Activated CD4-positive, alpha-beta T cell treated with anti-CD3 and anti-CD28 coated beads, Interleukin-2, amount 50 U/mL, for 1 hour (primary cell): ENCODE measurements around the gene GC.
"Not testable (repeated sequence)": the region's sequence is repeated elsewhere in the genome, so short reads cannot be mapped to it uniquely, and the experiment has no call there.

ENCODE experiments used
- DNase-seq: peaks from one replicate; pipeline ENCODE4 v3.0.0-alpha.2; 2020

Gene GC, protein sequence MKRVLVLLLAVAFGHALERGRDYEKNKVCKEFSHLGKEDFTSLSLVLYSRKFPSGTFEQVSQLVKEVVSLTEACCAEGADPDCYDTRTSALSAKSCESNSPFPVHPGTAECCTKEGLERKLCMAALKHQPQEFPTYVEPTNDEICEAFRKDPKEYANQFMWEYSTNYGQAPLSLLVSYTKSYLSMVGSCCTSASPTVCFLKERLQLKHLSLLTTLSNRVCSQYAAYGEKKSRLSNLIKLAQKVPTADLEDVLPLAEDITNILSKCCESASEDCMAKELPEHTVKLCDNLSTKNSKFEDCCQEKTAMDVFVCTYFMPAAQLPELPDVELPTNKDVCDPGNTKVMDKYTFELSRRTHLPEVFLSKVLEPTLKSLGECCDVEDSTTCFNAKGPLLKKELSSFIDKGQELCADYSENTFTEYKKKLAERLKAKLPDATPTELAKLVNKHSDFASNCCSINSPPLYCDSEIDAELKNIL

DNA sequence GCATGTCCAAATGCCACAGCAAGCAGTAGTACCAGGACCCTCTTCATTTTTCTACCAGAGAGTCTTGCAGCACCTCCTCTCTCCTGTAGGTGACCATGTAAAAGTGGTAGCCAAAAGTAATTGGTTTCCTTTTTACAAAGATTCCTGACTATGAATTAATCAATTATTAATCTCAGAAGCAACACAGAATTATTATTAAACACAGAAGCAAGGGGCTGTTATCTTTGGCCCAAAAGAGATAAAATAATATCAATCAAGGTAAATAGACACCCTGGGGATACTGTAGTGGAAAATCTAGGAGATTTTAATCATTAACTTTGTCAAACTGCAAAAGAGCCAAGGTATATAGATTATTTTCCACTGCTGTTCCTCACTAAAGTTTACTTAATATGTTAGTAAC lies at the start of gene GC:
Gene GC (minus strand): TSS at position 108 of the 400 bp plus-strand sequence. CDS start 61 bp downstream, at position 47.
- DNase-seq = no peak

DNA sequence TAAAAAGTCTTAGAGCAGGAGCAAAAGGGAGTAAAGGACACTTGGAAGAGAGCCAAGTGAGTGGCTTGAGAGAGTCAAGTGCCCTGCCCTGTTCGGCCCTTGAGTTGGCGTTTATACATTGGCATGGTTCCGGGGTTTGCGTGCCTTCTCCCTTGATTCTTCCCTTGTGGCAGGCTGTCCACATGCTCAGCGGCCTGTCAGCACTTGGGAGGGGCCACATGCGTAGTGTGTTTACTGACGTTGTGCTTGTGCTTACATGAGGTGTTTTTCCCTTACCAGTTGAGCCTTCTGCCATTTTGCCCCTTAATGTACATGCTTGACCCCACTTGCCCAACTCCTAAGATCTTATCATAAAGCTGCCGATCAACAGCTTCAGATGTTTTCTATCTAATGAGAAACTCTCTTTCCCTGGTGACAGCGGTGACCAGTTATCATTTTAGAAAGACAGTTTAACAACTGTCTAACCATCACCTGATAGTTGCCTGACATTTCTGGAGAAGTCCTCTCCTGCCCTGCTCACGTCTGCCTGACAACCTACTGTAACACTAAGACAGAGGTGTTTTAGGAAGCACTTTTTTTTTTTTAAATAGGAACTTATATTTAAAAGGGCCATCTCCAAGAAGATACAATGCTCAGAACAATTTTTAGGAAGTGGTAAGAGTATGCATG lies 49.5 kb upstream of the GC start:
- DNase-seq = no peak

DNA sequence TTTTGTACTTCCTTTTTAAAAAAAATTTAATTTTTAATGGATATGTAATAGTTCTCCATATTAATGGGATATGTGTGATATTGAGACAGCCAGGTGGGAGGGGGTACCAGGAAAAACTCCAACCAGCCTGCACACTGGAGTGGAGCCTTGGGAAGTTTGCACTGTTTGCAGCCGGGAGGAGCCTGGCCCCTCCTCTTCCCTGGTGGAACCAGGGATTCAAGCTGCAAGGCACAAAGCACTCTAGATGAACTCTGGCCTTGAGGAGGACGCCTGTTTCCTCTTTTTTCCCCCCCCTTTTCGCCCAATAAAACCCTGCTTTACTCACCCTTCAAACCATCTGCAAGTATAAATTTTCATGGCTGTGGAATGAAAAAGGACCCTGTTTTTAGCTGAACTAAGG lies 48.2 kb upstream of the GC start:
- no peak for DNase-seq

DNA sequence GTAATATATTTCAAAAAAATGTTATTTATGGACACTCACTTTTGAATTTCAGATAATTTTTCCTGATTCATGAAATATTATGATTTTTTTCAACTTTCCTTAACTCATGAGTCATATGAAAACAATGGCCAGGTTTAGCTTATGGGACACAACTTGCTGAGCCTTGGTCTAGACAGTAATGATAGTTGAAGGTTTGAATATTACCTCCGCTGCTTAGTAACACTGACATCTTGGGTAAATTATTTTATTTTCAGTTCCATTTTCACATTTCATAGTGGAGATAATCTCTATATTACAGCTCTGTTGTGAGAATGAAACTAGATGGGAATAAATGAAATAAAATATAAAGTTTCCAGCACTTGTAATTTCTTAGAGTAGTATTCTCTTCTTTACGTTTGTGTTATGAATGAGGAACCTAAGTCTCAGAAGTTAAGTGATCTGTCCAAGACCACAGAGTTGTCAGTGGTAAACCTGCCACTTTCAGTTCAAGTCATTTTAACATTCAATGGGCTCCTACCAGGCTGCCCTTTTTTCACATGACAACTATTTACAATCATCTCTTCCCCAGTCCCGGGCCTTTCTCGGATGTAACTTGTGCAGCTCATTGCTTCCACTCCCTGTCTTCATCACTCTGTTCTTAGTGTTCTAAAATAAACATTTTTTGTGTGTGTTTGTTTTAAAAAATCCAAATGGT lies 46.8 kb upstream of the GC start:
- no peak for DNase-seq

DNA sequence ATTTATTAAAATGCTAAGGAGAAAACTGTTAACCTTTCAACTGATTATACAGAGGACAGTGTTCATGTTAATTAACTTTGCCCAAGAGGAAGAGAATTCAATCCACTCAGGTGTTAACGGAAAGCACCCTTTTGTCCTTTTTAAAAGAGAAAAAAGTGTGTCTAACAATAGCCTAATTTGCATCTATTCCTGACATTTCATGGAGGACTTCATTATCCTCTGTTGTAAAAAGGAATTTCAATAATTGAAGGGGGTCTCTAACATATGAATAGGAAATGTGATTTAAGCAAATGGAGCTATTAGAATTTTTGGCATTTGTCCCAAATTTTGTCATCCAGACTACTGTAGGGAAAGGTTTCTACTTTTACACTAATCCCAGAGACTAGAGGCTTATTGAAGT lies 44.6 kb upstream of the GC start:
- DNase-seq = no peak

DNA sequence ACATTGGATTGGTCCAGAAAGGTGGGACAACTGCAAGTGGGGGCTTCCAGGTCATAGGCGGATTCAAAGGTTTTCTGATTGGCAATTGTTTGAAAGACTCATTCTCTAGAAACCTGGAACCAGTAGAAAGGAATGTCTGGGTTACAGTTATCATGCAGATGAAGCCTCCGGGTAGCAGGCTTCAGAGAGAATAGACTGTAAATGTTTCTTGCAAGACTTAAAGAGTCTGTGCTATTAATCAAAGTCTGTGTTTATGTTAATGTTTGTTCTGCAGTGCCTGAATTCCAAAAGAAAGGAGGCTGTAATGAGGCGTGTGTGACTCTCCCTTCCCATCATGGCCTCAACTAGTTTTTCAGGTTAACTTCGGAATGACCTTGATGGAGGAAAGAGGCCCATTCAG lies 43.9 kb upstream of the GC start:
- no peak for DNase-seq

DNA sequence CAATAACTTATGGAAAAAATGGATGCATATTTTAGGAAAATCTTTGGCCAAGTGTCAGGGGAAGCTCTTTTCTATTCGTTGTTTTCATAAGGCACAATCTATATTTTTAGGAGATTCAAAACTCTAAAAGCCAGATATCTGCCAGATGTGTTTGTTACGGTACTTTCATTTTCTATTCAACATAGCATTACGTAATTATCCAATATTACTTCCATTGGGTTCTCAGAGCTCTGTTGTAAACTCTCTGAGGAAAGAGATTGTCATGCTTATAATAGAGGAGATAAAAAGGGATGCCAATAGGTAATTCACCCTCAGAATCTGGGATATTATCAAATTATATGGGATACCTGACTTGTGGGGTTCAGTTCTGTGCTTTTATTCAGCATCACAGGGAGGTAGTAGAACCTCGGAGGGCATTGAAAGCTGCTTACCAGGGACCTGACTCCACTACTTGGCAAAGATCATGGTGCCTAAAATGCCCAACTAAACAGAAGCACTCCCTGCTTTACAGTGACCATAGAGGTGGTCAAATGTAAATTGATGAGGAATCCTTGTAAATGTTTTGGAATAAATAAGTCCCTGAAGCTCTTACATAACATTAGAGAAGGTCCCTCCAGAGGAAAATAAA lies 32.9 kb upstream of the GC start:
- no peak for DNase-seq

DNA sequence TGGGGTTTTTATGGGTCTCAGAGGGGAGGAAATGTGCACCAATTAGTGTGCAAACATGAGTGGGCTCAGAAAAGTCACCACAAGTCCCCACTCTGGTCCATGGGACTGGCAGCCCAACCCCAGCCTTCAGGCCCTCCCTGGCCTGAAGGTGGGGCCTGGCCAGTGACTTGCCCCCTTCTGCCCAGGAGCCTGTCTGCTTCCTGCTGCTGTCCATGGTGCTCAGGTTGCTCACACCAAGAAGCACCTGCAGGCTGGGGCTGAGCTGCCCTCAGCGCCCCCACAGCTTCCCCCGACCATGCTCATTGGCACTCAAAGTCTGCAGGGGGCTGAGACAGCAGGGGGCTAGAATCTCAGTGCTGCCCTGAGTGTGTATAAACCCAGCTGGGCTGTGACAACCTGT lies 30.6 kb upstream of the GC start:
- no peak for DNase-seq

DNA sequence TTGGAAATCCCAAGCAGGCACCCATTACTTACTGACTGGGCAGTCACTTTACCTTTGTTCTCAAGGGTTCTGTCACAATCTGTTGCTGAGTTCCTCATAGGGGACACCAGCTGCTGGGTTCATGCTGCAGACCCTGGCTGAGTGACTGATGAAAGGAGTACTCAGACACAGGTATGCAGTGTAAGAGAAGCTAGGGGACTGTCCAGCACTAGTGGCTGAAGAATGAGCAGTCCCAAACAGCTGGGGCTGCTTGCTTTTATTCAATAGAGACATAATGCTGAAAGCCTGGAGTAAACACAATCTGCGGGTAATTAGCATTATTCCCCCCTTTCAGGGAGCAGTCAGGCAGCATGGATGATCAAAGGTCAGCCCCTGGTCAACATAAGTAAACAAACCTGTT lies 25.9 kb upstream of the GC start:
- DNase-seq = not testable (repeated sequence)

DNA sequence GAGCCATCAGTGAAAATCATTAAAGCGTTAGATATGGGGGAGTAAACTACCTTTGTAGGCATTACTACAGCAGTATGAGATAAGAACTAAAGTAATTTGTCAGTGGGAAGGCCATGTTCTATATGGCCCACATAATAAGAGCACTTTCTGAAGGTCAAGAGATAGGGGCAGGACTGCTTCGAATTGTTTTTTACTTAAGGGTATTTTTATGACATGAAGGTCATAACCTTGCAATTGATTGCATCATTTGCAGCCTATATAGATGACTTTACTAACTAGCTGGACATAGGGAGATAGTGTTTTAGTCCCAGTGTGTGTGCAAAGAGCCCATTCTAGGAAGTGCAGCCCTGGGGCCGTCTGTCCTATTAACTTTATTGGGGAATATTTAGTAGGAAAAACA lies 23.6 kb upstream of the GC start:
- DNase-seq = no peak

DNA sequence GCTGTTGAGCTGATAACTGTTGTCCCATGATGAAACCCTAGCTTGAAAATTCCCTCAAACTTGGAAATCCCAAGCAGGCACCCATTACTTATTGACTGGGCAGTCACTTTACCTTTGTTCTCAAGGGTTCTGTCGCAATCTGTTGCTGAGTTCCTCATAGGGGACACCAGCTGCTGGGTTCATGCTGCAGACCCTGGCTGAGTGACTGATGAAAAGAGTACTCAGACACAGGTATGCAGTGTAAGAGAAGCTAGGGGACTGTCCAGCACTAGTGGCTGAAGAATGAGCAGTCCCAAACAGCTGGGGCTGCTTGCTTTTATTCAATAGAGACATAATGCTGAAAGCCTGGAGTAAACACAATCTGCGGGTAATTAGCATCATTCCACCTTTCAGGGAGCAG lies 21.4 kb upstream of the GC start:
- DNase-seq = not testable (repeated sequence)

DNA sequence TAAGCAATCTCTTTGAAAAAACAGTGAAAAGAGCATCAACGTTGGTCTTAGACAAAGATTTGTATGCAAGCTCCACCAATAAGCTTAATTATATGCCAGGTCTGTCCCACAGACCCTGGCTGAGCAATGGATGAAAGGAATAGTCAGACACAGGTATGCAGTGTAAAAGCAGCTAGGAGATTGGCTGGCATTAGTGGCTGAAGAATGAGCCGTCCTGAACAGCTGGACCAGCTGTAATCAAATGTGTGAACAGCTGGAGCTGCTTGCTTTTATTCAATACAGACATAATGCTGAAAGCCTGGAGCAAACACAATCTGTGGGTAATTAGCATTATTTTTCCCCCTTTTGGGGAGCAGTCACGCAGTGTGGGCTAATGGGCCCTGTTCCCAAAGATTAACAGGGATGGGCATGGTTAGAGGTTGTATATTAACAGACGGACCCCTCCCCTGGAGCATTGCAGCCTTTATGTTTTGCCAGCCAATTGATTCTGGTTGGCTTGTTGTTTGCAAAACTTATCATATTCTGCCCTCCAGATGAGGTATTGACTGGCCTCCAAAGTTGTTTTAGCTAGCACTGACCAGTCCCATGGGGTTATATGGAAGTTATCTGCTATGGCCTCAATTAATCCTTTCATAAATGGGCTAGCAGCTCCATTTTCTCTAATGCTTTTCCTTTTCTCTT lies 20.3 kb upstream of the GC start:
- DNase-seq = not testable (repeated sequence)

DNA sequence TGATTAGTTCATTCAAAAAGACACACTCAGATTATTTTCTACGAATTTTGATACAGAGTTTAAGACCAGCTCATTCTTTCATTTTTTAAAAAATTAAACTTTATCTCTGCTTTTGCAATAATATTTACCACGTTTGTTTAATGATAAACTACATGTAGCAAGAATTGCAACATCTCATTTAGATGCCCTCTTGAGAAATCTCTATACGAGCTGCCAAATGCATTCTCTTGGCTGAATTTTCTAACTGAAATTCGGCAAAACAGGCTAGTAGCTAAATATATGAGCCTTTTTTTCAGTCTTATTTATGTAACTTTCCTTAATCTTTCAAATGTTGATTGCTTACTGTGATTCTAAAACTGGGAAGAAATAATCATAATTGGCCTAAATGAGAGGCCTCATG lies 2.1 kb upstream of the GC start:
- DNase-seq = no peak

DNA sequence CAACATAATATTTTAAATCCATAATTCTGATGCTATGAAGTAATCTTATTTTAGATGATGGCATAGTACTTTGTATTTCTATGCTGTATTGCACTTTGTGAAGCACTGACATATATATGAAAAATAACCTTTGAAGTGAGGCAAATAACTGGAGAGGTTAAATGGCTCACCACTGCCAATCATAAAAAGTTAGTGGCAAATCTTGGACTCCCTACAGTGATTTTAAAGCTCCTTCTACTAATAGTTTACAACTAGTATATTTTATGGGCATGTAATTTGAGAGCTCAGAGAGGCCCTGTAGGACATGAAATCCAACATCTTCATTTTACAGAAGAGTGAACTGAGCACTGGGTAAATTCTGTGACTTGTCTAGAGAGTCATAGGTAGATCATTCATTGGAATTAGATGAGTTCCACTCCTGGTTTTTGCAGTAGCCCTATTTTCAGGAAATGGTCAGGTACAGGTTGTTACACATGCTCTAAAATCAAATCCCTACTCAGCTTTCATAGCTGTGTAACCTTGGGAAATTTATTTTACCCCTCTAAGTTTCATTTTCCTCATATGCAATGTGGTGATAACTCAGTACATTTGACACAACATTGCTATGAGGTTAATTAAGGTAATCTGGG lies 804 bp upstream of the GC start:
- no peak for DNase-seq

DNA sequence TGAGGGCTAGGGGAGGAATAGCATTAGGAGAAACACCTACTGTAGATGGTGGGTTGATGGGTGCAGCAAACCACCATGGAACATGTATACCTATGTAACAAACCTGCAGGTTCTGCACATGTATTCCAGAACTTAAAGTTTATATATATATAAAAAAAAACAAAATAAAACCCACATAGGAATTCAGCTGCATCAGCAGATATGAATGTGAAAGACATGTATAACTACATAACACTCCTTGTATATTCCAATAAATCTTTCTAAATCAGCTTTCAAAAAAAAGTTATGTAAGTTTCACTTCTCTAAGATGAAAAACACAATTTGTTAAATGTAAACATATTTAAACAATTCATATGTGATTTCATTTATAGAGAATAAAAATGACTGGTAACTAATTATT lies 6.0 kb downstream of the GC start:
- no peak for DNase-seq

DNA sequence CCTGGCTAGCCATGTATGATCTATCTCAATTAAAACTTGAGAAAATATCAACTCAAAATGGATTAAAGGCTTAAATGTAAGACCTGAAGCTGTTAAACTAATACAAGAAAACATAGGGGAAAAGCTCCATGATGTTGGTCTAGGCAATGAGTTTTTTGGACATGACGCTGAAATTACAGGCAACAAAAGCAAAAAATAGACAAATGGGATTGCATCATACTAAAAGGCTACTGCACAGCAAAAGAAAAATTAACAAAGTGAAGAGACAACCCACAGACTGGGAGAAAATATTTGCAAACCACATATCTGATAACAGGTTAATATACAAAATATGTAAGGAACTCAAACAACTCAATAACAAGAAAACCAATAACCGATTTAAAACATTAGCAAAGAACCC lies 8.4 kb downstream of the GC start:
- DNase-seq = no peak

DNA sequence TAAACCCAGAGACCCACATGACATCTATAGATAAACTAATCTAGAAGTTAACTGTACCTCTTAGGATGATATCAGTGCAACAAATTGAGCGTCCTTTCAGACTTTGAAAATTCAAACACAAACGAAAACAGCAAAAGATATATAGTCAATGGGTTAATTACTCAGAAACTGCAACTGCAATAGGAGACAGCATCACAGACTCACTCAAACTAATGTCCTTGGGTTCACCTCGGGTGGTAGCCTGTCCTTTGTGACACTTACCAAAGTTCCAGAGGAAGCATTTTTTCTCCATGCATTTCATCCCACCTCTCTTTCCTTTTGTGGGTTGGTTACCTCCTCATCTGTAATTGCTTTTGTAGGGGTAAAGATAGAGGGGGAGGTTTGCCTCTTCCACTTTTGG lies 9.7 kb downstream of the GC start:
- DNase-seq = no peak

DNA sequence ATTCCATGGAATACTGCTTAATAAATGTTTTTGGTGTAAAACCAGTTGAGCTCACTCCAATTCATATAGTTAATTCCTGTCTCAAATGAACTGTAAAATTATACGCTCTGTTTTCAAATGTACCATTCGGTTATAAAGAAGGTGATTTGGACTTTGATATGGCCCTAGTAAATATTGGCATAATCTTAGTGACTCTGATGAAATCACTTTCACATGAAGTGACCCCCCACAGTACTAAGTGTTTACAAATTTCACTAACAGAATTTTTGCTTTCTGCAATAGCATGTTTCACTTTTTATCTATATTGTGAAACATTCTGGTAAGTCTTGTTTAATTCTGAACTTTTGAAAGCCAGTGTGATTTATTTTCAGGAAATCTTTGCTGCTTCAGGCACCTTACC lies 10.9 kb downstream of the GC start:
- DNase-seq = no peak

DNA sequence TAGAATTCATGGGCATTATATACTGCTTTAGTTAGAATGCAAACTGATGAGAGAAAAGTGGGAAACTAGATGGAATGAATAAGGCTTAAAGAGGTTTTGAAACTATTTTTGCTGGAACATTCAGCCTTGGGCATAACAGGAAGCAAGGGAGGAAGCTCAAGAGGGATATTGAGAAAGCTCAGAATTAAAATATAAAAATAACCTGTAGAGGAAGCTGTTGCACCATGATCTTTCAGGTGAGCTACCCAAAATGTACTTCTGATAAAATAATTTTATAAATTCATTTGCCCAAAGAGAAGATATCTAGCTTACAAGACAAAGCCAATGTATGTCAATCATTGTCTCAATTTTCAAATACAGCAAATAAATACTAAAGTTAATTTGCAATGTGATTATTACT lies 11.3 kb downstream of the GC start:
- DNase-seq = no peak

DNA sequence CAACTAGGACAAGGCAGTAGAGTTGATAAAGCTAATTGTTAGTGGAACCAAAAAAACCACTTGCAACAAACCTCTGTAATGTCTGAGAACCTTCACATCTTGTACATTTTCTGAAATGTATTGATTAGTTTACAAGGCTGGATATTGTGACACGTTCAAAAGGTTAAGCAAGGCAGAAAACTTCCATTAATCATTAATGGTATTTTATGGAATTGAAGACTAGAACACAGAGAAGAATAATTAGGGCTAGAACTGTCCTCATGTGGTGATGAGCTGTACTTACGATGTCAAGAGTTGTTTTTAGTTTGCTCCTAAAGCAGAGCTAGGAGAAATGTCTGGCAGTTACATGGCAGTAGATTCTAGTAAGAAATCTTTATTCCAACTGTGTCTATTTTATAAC lies 12.3 kb downstream of the GC start:
- DNase-seq = no peak

DNA sequence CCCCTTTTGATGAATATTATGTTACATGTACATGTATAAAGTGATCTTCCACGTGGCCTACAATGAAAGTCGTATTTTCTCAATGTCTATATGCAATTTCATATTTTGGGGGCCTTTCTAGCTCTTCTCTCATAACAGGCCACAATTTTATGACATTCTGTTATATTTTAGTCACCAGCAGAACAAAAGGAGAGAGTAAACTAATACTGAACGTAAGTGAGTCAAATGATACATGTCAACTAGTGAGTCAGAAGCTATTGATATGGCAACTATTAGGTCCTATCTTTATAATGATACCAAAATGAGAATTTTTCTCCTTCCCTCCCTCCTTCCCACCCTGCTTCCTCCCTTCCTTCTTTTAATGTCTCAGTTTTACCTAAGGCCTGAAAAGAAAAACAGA lies 14.4 kb downstream of the GC start:
- DNase-seq = no peak

DNA sequence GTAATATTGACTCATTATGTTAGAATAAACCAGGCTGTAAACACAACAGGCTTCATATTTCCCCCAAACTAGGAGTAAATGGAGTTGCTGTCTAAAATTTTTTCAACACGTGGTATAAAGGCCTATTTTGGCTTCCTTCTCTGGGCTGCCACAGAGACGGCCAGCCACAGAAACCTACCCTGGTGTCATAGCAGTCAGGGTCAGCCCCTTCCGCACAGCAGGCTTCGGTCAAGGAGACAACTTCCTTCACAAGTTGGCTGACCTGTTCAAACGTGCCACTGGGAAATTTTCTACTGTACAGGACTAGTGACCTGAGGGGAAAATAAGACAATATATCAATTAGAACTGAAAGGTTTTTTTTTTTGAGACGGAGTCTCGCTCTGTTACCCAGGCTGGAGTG lies 15.8 kb downstream of the GC start:
- DNase-seq = no peak
